ENCODE results near the gene ZNF488. TPM values are rescaled to one million over a fixed set of nuclear protein-coding genes. Genes with fewer than 3 reads are reported as not detected.

The ZNF488 gene
- total RNA-seq, 2 donors from 2014 or later = not detected

- DNase-seq = no peak
- no peak for ATAC-seq
- intact Hi-C loops (cut with DNase I) = no loop called here
Observed at GRCh38 chr10:47337310-47337709, 46.8 kb downstream of the ZNF488 start.

GRCh38 chr10:47336387-47337134 is 47.5 kb downstream of the ZNF488 start:
- no peak for DNase-seq
- intact Hi-C loops (cut with DNase I) = no loop called here
- ATAC-seq = no peak

GRCh38 chr10:47335906-47336305 is 48.2 kb downstream of the ZNF488 start:
- no peak for ATAC-seq
- no peak for DNase-seq
- intact Hi-C loops (cut with DNase I) = no loop called here

GRCh38 chr10:47334466-47335295 is 49.4 kb downstream of the ZNF488 start:
- no peak for DNase-seq
- no peak for ATAC-seq
- intact Hi-C loops (cut with DNase I) = no loop called here

- intact Hi-C loops (cut with DNase I) = no loop called here
- no peak for DNase-seq
- no peak for ATAC-seq
Observed at GRCh38 chr10:47333532-47333931, 50.6 kb downstream of the ZNF488 start.

- DNase-seq = no peak
- intact Hi-C loops (cut with DNase I) = loop anchor here in 1 of 2 donors (1.0 kb wide), 1 partner anchor 23 kb away; no protein-coding TSS in a partner anchor
Observed at GRCh38 chr10:47332946-47333345, 51.1 kb downstream of the ZNF488 start.

GRCh38 chr10:47332371-47332770 is 51.7 kb downstream of the ZNF488 start:
- ATAC-seq (no peak), DNase-seq (no peak)
- intact Hi-C loops (cut with DNase I) = loop anchor here in 1 of 2 donors (1.0 kb wide), 1 partner anchor 24 kb away; no protein-coding TSS in a partner anchor

More at GRCh38 chr10:47332946-47333345, 51.1 kb downstream of the ZNF488 start:
- no peak for ATAC-seq

- intact Hi-C loops (cut with DNase I) = loop anchor here in 1 of 2 donors (1.0 kb wide), 1 partner anchor 24 kb away; no protein-coding TSS in a partner anchor
- ATAC-seq (no peak), DNase-seq (no peak)
Observed at GRCh38 chr10:47331954-47332353, 52.1 kb downstream of the ZNF488 start.

- DNase-seq (no peak), ATAC-seq (no peak)
- intact Hi-C loops (cut with DNase I) = no loop called here
Observed at GRCh38 chr10:47331491-47331890, 52.6 kb downstream of the ZNF488 start.

GRCh38 chr10:47330804-47331203 is 53.3 kb downstream of the ZNF488 start:
- DNase-seq = no peak
- ATAC-seq = no peak
- intact Hi-C loops (cut with DNase I) = no loop called here

GRCh38 chr10:47330366-47330765 is 53.7 kb downstream of the ZNF488 start:
- intact Hi-C loops (cut with DNase I) = no loop called here
- no peak for DNase-seq
- no peak for ATAC-seq

- no peak for DNase-seq
- intact Hi-C loops (cut with DNase I) = no loop called here
- ATAC-seq = no peak
Observed at GRCh38 chr10:47329855-47330254, 54.2 kb downstream of the ZNF488 start.

GRCh38 chr10:47326927-47327330 is 57.2 kb downstream of the ZNF488 start:
- DNase-seq = no peak
- ATAC-seq = peak; percentile 76 to 77
- intact Hi-C loops (cut with DNase I) = no loop called here

- peak; percentile 64 to 82 for ATAC-seq
- intact Hi-C loops (cut with DNase I) = no loop called here
Observed at GRCh38 chr10:47326306-47326926, 57.7 kb downstream of the ZNF488 start.

GRCh38 chr10:47325303-47326291 is 58.5 kb downstream of the ZNF488 start:
- no peak for DNase-seq
- ATAC-seq = no peak
- intact Hi-C loops (cut with DNase I) = no loop called here

More at GRCh38 chr10:47326306-47326926, 57.7 kb downstream of the ZNF488 start:
- DNase-seq = no peak

- intact Hi-C loops (cut with DNase I) = no loop called here
- DNase-seq (no peak), ATAC-seq (no peak)
Observed at GRCh38 chr10:47323636-47324296, 60.3 kb downstream of the ZNF488 start.

GRCh38 chr10:47323087-47323486 is 61.0 kb downstream of the ZNF488 start:
- ATAC-seq (no peak), DNase-seq (no peak)
- intact Hi-C loops (cut with DNase I) = no loop called here

Data from left cardiac atrium (tissue), 4 donors.